Motor neuron (in vitro differentiated cells): ENCODE data around the gene C7orf25. TPM values are rescaled to one million over a fixed set of nuclear protein-coding genes. Genes with fewer than 3 reads are reported as not detected.

Experiments used
- ATAC-seq, 8 experiments: fragments of 200-7000 bp; cut with Tn5 transposase; replicated peaks in 6 of 8; 2 replicates each; pipeline ENCODE4 v1.8.0; 2021; ENCODE audit warnings: mild to moderate bottlenecking in 8 of 8, moderate library complexity in 8 of 8
- H3K27ac ChIP-seq, 2 donors: fragments of 250-450 bp; sonication (Bioruptor Pico); 2 replicates each; pipeline ENCODE4 v1.9.0; 2021; ENCODE audit warnings: antibody characterized with exemption in 2 of 2, mild to moderate bottlenecking in 2 of 2, moderate library complexity in 1 of 2
- H3K4me1 ChIP-seq, 2 donors: fragments of 250-450 bp; sonication (Bioruptor Pico); replicated peaks in 1 of 2; 2 replicates each; pipeline ENCODE4 v1.6.1; 2021; ENCODE audit warnings: antibody characterized with exemption in 2 of 2, mild to moderate bottlenecking in 2 of 2, moderate library complexity in 1 of 2
- H3K4me3 ChIP-seq, 5 donors: fragments of 250-450 bp; sonication (Bioruptor Pico); 2 replicates each; pipeline ENCODE4 v1.9.0; 2021; ENCODE audit warnings: antibody characterized with exemption in 5 of 5, mild to moderate bottlenecking in 5 of 5, moderate library complexity in 4 of 5
- WGBS, 10 experiments: fragments of 450-650 bp; shearing (Covaris generic); methylation state at CpG; one replicate each; pipeline ENCODE4 v1.0.0; 2022; 5-methylcytosine and 5-hydroxymethylcytosine counted together
- in situ Hi-C, 9 experiments: fragments of 400-800 bp; cut with MboI; loops; one replicate each; pipeline ENCODE4 v1.15.0; 2021; ENCODE audit warnings: low sequenced_read_pairs in 9 of 9, low pct_unique_long_range_greater_than_20kb in 2 of 9; ENCODE audit not compliant: unreplicated experiment in 9 of 9
- total RNA-seq, 8 experiments: library from RNA; unstranded; fragments of 300-600 nt; gene quantifications; 2 replicates each; pipeline versions ENCODE4 v1.2.3 to v1.2.4, GENCODE V29; 2022

C7orf25 gene
- total RNA-seq, 8 experiments from 2014 or later = 3.5 to 12.1 (median 4.5) TPM

- ATAC-seq = no peak
- Histone ChIP-seq H3K27ac (no peak overlapping the region), H3K4me3 (no peak overlapping the region), H3K4me1 (peaks cover 8 to 10% of the 10 kb centered on the region in 2 donors)
- in situ Hi-C loops = loop anchor here in 5 of 9 experiments (25.0 kb wide), 4 partner anchors 186 to 911 kb away; partner anchors contain the start of gene HECW1 (in 1 of the 5)
- WGBS, 10 experiments = 82 to 100% (median 96%) methylated on average over 2 to 5 of the region's 5 CpGs
Observed at GRCh38 chr7:42926204-42926603, 14.3 kb upstream of the C7orf25 start.

- Histone ChIP-seq H3K4me3 (no peak overlapping the region), H3K4me1 (peaks cover 3 to 5% of the 10 kb centered on the region in 2 donors), H3K27ac (no peak overlapping the region)
- in situ Hi-C loops = loop anchor here in 5 of 9 experiments (25.0 kb wide), 4 partner anchors 187 to 912 kb away; partner anchors contain the start of gene HECW1 (in 1 of the 5)
- 83 to 100% (median 100%) methylated on average over 1 of the region's 1 CpG; no CpG with 5 or more reads in 4 of the 10 experiments for WGBS, 10 experiments
- no peak for ATAC-seq
Observed at GRCh38 chr7:42925630-42926029, 13.8 kb upstream of the C7orf25 start.

DNA sequence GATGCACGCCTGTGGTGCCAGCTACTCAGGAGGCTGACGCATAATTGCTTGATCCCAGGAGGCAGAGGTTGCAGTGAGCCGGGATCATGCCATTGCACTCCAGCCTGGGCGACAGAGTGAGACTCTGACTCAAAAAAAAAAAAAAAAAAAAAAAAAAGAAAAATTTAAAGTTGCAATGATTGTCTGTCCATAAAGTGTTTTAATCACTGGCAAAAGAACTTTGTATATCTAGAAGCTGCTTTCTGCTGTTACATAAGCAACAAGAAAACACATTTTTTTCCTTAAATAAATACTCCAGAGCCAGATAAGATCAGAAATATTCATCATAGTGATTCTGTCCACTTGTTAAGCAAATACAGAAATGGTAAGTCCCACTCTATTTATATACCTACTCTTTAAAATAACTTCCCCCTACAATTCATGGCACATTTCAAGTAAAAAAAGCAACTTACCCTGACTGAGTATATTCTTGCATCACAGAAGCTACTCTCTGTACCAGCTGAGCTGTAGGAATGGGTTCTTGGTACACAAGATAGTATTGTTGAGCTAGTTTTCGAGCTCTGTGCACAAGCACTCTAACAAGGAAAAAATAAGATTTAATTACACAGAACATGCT, 12.5 kb upstream of the C7orf25 start:
- H3K4me1 ChIP-seq = no peaks in the 10 kb centered on the region
- WGBS, 10 experiments = 74 to 100% (median 100%) methylated on average over 2 to 5 of the region's 5 CpGs
- no peak overlapping the region for H3K27ac ChIP-seq
- no peak overlapping the region for H3K4me3 ChIP-seq
- peak in 1 of 8 experiments; percentile 81 for ATAC-seq
- in situ Hi-C loops = no loop called here

- no peak for ATAC-seq
- WGBS, 10 experiments = 92 to 100% (median 97%) methylated on average over 2 to 3 of the region's 3 CpGs
- no peak overlapping the region for H3K27ac ChIP-seq
Observed at GRCh38 chr7:42922017-42922753, 10.3 kb upstream of the C7orf25 start.

DNA sequence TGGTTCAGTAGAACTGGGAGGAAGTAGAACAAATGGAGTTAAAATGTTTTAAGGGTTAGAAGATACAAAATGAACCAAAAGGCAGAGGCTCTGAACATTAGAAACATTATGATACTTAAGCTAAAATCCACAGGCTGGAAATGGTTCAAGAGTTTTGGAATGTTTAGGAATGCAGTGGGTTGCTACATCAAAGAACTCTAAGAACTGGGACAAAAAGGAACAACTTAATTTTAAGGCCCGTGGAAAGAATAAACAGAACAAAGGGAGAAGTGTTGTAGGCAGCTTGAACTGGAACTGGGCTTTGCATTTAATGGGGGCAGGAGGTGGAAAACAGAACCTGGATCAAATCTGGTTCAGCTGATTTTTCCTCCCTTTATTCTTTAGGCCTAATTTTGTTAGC, 3.5 kb upstream of the C7orf25 start:
- in situ Hi-C loops = no loop called here

More at GRCh38 chr7:42922017-42922753, 10.3 kb upstream of the C7orf25 start:
- Histone ChIP-seq H3K4me3 (no peak overlapping the region), H3K4me1 (no peaks in the 10 kb centered on the region)
- in situ Hi-C loops = no loop called here

GRCh38 chr7:42914421-42915045, 2.7 kb upstream of the C7orf25 start:
- Histone ChIP-seq H3K27ac (no peak overlapping the region), H3K4me3 (no peak overlapping the region), H3K4me1 (peaks cover 6 to 9% of the 10 kb centered on the region in 2 donors)
- WGBS, 10 experiments = 22 to 82% (median 67%) methylated on average over 3 to 5 of the region's 5 CpGs
- ATAC-seq = peak in 1 of 8 experiments; percentile 40
- in situ Hi-C loops = no loop called here

More for the DNA sequence above, 3.5 kb upstream of the C7orf25 start:
- 11 to 100% (median 88%) methylated on average over 1 of the region's 1 CpG; no CpG with 5 or more reads in 1 of the 10 experiments for WGBS, 10 experiments
- Histone ChIP-seq H3K4me3 (no peak overlapping the region), H3K27ac (no peak overlapping the region), H3K4me1 (peaks cover 6 to 9% of the 10 kb centered on the region in 2 donors)
- ATAC-seq = no peak

GRCh38 chr7:42914009-42914408, 2.1 kb upstream of the C7orf25 start:
- 38 to 100% (median 73%) methylated on average over 2 to 6 of the region's 6 CpGs; no CpG with 5 or more reads in 3 of the 10 experiments for WGBS, 10 experiments
- Histone ChIP-seq H3K4me1 (peaks cover 6 to 9% of the 10 kb centered on the region in 2 donors), H3K4me3 (no peak overlapping the region), H3K27ac (no peak overlapping the region)
- in situ Hi-C loops = no loop called here
- no peak for ATAC-seq

DNA sequence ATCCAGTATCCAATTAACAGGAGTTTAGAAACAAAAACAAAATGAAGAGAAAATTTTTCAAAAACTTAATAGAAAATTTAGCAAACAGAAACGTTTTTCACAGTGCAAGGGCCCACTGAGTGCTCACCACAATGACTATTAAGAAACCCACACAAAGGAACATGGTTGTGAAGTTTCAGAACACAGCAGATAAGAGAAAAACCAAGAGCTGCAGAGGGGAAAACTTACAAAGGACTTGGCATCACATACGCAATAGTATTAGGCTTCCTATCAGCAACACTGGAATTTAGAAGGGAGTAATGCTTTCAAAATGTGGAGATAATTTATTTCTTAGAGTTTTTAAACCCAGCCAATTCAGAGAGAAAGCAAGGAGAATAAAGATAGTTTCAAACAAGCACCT, 1.7 kb upstream of the C7orf25 start:
- in situ Hi-C loops = no loop called here
- Histone ChIP-seq H3K27ac (no peak overlapping the region), H3K4me1 (peaks cover 6 to 9% of the 10 kb centered on the region in 2 donors), H3K4me3 (no peak overlapping the region)
- no peak for ATAC-seq
- WGBS, 10 experiments = 46 to 88% (median 74%) methylated on average over 2 of the region's 2 CpGs

GRCh38 chr7:42910306-42910705, 1.6 kb downstream of the C7orf25 start:
- Histone ChIP-seq H3K4me3 (no peak overlapping the region), H3K27ac (no peak overlapping the region), H3K4me1 (peaks cover 6 to 9% of the 10 kb centered on the region in 2 donors)
- no peak for ATAC-seq
- WGBS, 10 experiments = 86 to 100% (median 100%) methylated on average over 1 to 2 of the region's 2 CpGs; no CpG with 5 or more reads in 3 of the 10 experiments
- in situ Hi-C loops = no loop called here

DNA sequence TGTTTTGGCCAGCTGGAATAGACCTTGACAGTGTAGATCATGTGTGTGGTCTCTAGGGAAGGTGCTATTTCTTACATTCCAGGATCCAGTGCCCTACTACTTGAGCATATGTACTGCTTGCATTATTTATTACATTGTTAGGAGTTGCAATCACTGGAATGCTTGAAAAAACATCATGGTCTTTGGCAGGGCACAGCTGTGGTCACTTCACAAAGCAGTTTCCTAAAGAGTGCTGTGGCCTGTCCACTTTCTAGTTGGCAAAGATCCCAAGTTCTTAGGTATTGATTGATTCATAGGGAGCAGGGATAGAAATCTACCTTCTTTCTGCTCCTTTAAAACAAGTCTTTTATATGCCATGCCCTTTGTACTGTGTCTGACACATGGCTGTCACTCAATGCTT, 4.6 kb downstream of the C7orf25 start:
- Histone ChIP-seq H3K27ac (no peak overlapping the region), H3K4me1 (peaks cover 5 to 6% of the 10 kb centered on the region in 2 donors), H3K4me3 (no peak overlapping the region)
- in situ Hi-C loops = no loop called here
- ATAC-seq = no peak

GRCh38 chr7:42906181-42906580, 5.7 kb downstream of the C7orf25 start:
- in situ Hi-C loops = no loop called here
- Histone ChIP-seq H3K27ac (no peak overlapping the region), H3K4me3 (no peak overlapping the region), H3K4me1 (peaks cover 4 to 6% of the 10 kb centered on the region in 2 donors)
- WGBS, 10 experiments = 100% methylated on average over 1 of the region's 1 CpG; no CpG with 5 or more reads in 6 of the 10 experiments
- ATAC-seq = no peak

DNA sequence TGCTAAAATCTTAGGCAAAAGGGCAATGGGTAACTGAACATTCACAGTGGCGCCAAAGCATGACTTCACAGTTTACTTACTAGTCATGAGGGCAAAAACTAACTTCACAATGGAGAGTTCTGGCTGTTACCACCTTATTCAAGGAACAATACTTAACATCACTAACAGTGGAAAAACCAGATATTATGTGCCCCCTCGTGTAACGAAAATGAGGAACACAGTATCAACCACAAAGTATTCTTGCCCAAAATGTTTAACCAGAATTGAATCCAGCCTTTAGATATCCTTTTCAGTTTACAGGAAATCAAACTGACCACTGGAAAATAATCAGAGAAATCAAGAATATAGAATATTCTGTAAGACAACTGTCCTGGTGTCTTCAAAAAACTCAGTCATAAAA, 9.5 kb downstream of the C7orf25 start:
- WGBS, 10 experiments = 39 to 100% (median 63%) methylated on average over 1 to 3 of the region's 3 CpGs; no CpG with 5 or more reads in 2 of the 10 experiments
- Histone ChIP-seq H3K27ac (no peak overlapping the region), H3K4me1 (no peaks in the 10 kb centered on the region), H3K4me3 (no peak overlapping the region)
- ATAC-seq = no peak
- in situ Hi-C loops = no loop called here

- no peak overlapping the region for H3K4me3 ChIP-seq
- ATAC-seq = no peak
- in situ Hi-C loops = no loop called here
Observed at GRCh38 chr7:42900842-42901241, 11.0 kb downstream of the C7orf25 start.

More at GRCh38 chr7:42900842-42901241, 11.0 kb downstream of the C7orf25 start:
- Histone ChIP-seq H3K4me1 (no peaks in the 10 kb centered on the region), H3K27ac (no peak overlapping the region)
